Lung (tissue), 12 donors: ENCODE measurements around the gene ARHGEF33. TPM values are rescaled to one million over a fixed set of nuclear protein-coding genes. Genes with fewer than 3 reads are reported as not detected.

Source experiments
- ATAC-seq: fragments of 200-7000 bp; cut with Tn5 transposase; one replicate; pipeline ENCODE4 v1.9.1; 2020; ENCODE audit warnings: moderate number of reproducible peaks; ENCODE audit not compliant: insufficient read depth, low FRiP score
- DNase-seq, 3 donors: peaks; one replicate each; pipeline ENCODE4 v3.0.0-alpha.2; 2013 to 2017
- H3K27ac ChIP-seq, 2 donors: one replicate each; pipeline ENCODE4 v1.5.1; 2013; ENCODE audit warnings: mild to moderate bottlenecking in 2 of 2, moderate library complexity in 2 of 2, control low read depth in 1 of 2, inconsistent platforms in 1 of 2, low read depth in 1 of 2, low read length in 1 of 2
- H3K27me3 ChIP-seq, 3 donors: one replicate each; pipeline ENCODE4 v1.5.1; 2013; ENCODE audit warnings: low read length in 2 of 3; ENCODE audit not compliant: control insufficient read depth in 3 of 3, insufficient read depth in 3 of 3
- H3K36me3 ChIP-seq, 4 donors: one replicate each; pipeline ENCODE4 v1.5.1; 2013; ENCODE audit warnings: low read length in 4 of 4, mild to moderate bottlenecking in 1 of 4, moderate library complexity in 1 of 4; ENCODE audit not compliant: control insufficient read depth in 4 of 4, insufficient read depth in 4 of 4
- H3K4me1 ChIP-seq, 5 donors: one replicate each; pipeline ENCODE4 v1.5.1; 2013; ENCODE audit warnings: low read length in 5 of 5, mild to moderate bottlenecking in 2 of 5, moderate library complexity in 1 of 5; ENCODE audit not compliant: control insufficient read depth in 5 of 5, insufficient read depth in 5 of 5
- H3K4me3 ChIP-seq: one replicate; pipeline ENCODE4 v1.5.1; 2013; ENCODE audit warnings: mild to moderate bottlenecking, control low read depth, moderate library complexity
- H3K9ac ChIP-seq, 2 donors: one replicate each; pipeline ENCODE4 v1.5.1; 2013; ENCODE audit warnings: low read length in 2 of 2, control low read depth in 1 of 2; ENCODE audit not compliant: insufficient read depth in 1 of 2
- H3K9me3 ChIP-seq, 4 donors: one replicate each; pipeline ENCODE4 v1.5.1; 2013; ENCODE audit warnings: low read length in 3 of 4, mild to moderate bottlenecking in 1 of 4, moderate library complexity in 1 of 4; ENCODE audit not compliant: control insufficient read depth in 4 of 4, insufficient read depth in 3 of 4
- CTCF ChIP-seq: IDR thresholded peaks from 2 replicates; pipeline ENCODE4 v1.5.1; 2012; ENCODE audit warnings: mild to moderate bottlenecking; ENCODE audit errors: control extremely low read depth, extremely low read depth
- WGBS, 2 donors: extraction: QIAGEN DNeasy Blood & Tissue Kit; methylation state at CpG; one replicate each; pipeline ENCODE4 v1.1.7; 2013; 5-methylcytosine and 5-hydroxymethylcytosine counted together
- polyA plus RNA-seq, 2 donors: library from polyadenylated mRNA; stranded (reverse); fragments of 200-250 nt; gene quantifications; one replicate each; pipeline ENCODE4 v1.2.1, GENCODE V29; 2013
- total RNA-seq, 2 donors: library from RNA; depleted of rRNA in 1 of 2; stranded (reverse); fragments of >200 nt in 1 of 2; gene quantifications; one replicate each; pipeline ENCODE4 v1.2.1, GENCODE V29; 2014 to 2021
- donor health status: control.
- donor health status: control.
- donor health status: Bipolar disorder and iron deficiency.
- donor health status: healthy.
- donor health status: DM: yes; HTN: yes; CAD: no.

Gene ARHGEF33
- total and polyA plus RNA-seq, 4 donors: 0.23 to 5.5 (median 0.68) TPM

GRCh38 chr2:38960609-38961320 lies 71.1 kb downstream of the ARHGEF33 start:
- H3K27me3 ChIP-seq: no peaks in the 10 kb centered on the region
- no peak for DNase-seq
- peaks cover 0 to 7% (median 4%) of the 10 kb centered on the region in 5 donors for H3K4me1 ChIP-seq
- no peak overlapping the region for H3K9ac ChIP-seq
- no peaks in the 10 kb centered on the region for H3K36me3 ChIP-seq
- no peak overlapping the region for H3K4me3 ChIP-seq
- 58 to 61% methylated on average over 34 of the region's 34 CpGs for WGBS, 2 donors
- TF ChIP-seq CTCF: no peak
- no peaks in the 10 kb centered on the region for H3K9me3 ChIP-seq
- ATAC-seq: no peak
- H3K27ac ChIP-seq: no peak overlapping the region

- no peaks in the 10 kb centered on the region for H3K9me3 ChIP-seq
- no peaks in the 10 kb centered on the region for H3K27me3 ChIP-seq
- no peak overlapping the region for H3K27ac ChIP-seq
- H3K4me1 ChIP-seq: peaks cover 0 to 4% (median 0%) of the 10 kb centered on the region in 5 donors
- 97% methylated on average over 5 of the region's 5 CpGs for WGBS, 2 donors
- H3K4me3 ChIP-seq: no peak overlapping the region
- ATAC-seq: no peak
- no peak overlapping the region for H3K9ac ChIP-seq
- H3K36me3 ChIP-seq: no peaks in the 10 kb centered on the region
- TF ChIP-seq CTCF: no peak
- no peak for DNase-seq
Measured at GRCh38 chr2:38966006-38966405, 76.3 kb downstream of the ARHGEF33 start.

- no peaks in the 10 kb centered on the region for H3K36me3 ChIP-seq
- no peaks in the 10 kb centered on the region for H3K27me3 ChIP-seq
- DNase-seq (no peak), ATAC-seq (no peak)
- no peak overlapping the region for H3K9ac ChIP-seq
- 73 to 85% methylated on average over 1 of the region's 1 CpG for WGBS, 2 donors
- no peaks in the 10 kb centered on the region for H3K9me3 ChIP-seq
- no peak overlapping the region for H3K27ac ChIP-seq
- H3K4me1 ChIP-seq: no peaks in the 10 kb centered on the region
- TF ChIP-seq CTCF: no peak
- H3K4me3 ChIP-seq: no peak overlapping the region
Measured at GRCh38 chr2:38966678-38967077, 77.0 kb downstream of the ARHGEF33 start.

- Histone ChIP-seq H3K27me3 (no peaks in the 10 kb centered on the region), H3K4me1 (no peaks in the 10 kb centered on the region), H3K9ac (no peak overlapping the region), H3K4me3 (no peak overlapping the region), H3K27ac (no peak overlapping the region), H3K36me3 (peaks cover 0 to 3% (median 0%) of the 10 kb centered on the region in 4 donors), H3K9me3 (no peaks in the 10 kb centered on the region)
- no peak for TF ChIP-seq CTCF
- no peak for ATAC-seq
- 96 to 98% methylated on average over 2 of the region's 2 CpGs for WGBS, 2 donors
- DNase-seq: no peak
Measured at GRCh38 chr2:38968021-38968420, 78.3 kb downstream of the ARHGEF33 start.
